ENCODE data around the gene LRRC4C. TPM values are rescaled to one million over a fixed set of nuclear protein-coding genes. Genes with fewer than 3 reads are reported as not detected.

Gene LRRC4C
- polyA plus RNA-seq, 1 donor from 2014 or later: 24.3 TPM

DNA sequence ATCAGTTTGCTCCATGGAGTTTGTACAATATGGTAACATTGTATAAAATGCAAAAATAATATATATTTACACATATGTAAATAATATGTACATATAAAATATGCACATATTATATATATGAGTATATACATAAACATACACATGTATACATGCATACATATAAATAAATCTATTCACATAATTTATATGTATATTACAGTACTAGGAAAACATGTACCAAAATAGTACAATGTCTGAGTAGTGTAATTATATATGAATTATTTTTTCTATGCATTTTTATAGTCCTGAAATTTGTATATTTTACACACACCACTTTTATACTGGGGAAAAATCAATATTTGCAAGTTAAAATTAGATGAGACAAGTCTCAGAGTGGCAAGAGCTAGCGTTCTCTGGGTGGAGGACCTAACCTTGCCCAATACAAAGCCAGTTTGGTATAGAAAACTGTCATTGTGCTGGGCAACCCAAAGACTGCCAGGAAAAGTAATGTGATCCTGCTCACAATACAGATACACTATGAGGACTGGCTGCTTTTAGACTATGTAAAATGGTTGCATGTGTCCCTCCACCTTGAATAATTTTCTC is 889.4 kb downstream of the LRRC4C start:
- H3K9ac ChIP-seq (ENCODE audit: low read length): no peak overlapping the region
- H3K9me2 ChIP-seq (ENCODE audit: insufficient read depth, low read length): no peaks in the 10 kb centered on the region
- no peak overlapping the region for H3K4me3 ChIP-seq (ENCODE audit: low read length)
- H3K27me3 ChIP-seq (ENCODE audit: insufficient read depth, low read depth, low read length): no peaks in the 10 kb centered on the region
- no peaks in the 10 kb centered on the region for H3K79me2 ChIP-seq (replicated peaks; ENCODE audit: insufficient read depth, low read length)
- TF ChIP-seq POLR2AphosphoS5 (IDR thresholded peaks at IDR 0.05): no peak
- TF ChIP-seq, protein P1, sequence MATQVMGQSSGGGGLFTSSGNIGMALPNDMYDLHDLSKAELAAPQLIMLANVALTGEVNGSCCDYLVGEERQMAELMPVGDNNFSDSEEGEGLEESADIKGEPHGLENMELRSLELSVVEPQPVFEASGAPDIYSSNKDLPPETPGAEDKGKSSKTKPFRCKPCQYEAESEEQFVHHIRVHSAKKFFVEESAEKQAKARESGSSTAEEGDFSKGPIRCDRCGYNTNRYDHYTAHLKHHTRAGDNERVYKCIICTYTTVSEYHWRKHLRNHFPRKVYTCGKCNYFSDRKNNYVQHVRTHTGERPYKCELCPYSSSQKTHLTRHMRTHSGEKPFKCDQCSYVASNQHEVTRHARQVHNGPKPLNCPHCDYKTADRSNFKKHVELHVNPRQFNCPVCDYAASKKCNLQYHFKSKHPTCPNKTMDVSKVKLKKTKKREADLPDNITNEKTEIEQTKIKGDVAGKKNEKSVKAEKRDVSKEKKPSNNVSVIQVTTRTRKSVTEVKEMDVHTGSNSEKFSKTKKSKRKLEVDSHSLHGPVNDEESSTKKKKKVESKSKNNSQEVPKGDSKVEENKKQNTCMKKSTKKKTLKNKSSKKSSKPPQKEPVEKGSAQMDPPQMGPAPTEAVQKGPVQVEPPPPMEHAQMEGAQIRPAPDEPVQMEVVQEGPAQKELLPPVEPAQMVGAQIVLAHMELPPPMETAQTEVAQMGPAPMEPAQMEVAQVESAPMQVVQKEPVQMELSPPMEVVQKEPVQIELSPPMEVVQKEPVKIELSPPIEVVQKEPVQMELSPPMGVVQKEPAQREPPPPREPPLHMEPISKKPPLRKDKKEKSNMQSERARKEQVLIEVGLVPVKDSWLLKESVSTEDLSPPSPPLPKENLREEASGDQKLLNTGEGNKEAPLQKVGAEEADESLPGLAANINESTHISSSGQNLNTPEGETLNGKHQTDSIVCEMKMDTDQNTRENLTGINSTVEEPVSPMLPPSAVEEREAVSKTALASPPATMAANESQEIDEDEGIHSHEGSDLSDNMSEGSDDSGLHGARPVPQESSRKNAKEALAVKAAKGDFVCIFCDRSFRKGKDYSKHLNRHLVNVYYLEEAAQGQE (IDR thresholded peaks at IDR 0.05; ENCODE audit: borderline replicate concordance): no peak
- no peak for TF ChIP-seq EP300 (conservative IDR thresholded peaks at IDR 0.05; ENCODE audit: poor library complexity, severe bottlenecking)
- TF ChIP-seq RAD21 (conservative IDR thresholded peaks at IDR 0.05): no peak
- no peak for TF ChIP-seq SMC3 (conservative IDR thresholded peaks at IDR 0.05; ENCODE audit: poor library complexity)
- no peak for TF ChIP-seq TAF1 (IDR thresholded peaks at IDR 0.05; ENCODE audit: low read depth)
- TF ChIP-seq, protein P2, sequence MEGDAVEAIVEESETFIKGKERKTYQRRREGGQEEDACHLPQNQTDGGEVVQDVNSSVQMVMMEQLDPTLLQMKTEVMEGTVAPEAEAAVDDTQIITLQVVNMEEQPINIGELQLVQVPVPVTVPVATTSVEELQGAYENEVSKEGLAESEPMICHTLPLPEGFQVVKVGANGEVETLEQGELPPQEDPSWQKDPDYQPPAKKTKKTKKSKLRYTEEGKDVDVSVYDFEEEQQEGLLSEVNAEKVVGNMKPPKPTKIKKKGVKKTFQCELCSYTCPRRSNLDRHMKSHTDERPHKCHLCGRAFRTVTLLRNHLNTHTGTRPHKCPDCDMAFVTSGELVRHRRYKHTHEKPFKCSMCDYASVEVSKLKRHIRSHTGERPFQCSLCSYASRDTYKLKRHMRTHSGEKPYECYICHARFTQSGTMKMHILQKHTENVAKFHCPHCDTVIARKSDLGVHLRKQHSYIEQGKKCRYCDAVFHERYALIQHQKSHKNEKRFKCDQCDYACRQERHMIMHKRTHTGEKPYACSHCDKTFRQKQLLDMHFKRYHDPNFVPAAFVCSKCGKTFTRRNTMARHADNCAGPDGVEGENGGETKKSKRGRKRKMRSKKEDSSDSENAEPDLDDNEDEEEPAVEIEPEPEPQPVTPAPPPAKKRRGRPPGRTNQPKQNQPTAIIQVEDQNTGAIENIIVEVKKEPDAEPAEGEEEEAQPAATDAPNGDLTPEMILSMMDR (IDR thresholded peaks at IDR 0.05; ENCODE audit: poor library complexity, severe bottlenecking): no peak
- TF ChIP-seq MXI1 (conservative IDR thresholded peaks at IDR 0.05; ENCODE audit: poor library complexity, severe bottlenecking): no peak
- no peak for TF ChIP-seq EZH2 (IDR thresholded peaks at IDR 0.05; ENCODE audit: borderline replicate concordance, insufficient read depth, low read length, poor library complexity, severe bottlenecking)
- H3K36me3 ChIP-seq (ENCODE audit: insufficient read depth, low read length): no peaks in the 10 kb centered on the region
- no peak overlapping the region for H2AFZ ChIP-seq (ENCODE audit: low read depth, low read length)
- no peaks in the 10 kb centered on the region for H4K20me1 ChIP-seq (ENCODE audit: insufficient read depth)
- no peak overlapping the region for H3K4me2 ChIP-seq (ENCODE audit: low read length)
- H3K27ac ChIP-seq (ENCODE audit: low read length): no peak overlapping the region
- no peaks in the 10 kb centered on the region for H3F3A ChIP-seq (ENCODE audit: insufficient read depth, low read length, poor library complexity, severe bottlenecking)
- H3K9me3 ChIP-seq (ENCODE audit: low read length): no peaks in the 10 kb centered on the region

DNA sequence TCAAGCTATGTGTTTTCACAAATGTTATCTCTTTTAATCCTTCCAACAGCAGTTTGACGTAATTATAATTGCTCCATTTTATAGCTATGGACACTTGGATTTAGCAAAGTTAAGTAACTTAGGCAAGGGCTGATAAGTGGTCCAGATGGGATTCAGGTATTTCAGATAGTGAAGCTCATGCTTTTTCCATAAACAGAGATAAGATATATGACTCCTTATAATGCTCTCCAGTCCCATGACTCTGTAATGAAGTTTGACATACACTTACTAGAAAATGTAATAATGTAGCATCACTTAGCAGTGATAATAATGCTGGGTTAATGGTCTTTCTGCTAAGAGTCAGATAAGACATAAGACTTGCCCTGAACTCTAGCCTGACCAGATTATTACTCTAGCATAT is 892.1 kb downstream of the LRRC4C start:
- Histone ChIP-seq H3K9me3 (ENCODE audit: low read length) (no peaks in the 10 kb centered on the region), H4K20me1 (ENCODE audit: insufficient read depth) (no peaks in the 10 kb centered on the region), H3K4me3 (ENCODE audit: low read length) (no peak overlapping the region), H2AFZ (ENCODE audit: low read depth, low read length) (no peak overlapping the region), H3K4me2 (ENCODE audit: low read length) (no peak overlapping the region), H3K27ac (ENCODE audit: low read length) (no peak overlapping the region), H3K9me2 (ENCODE audit: insufficient read depth, low read length) (no peaks in the 10 kb centered on the region), H3K9ac (ENCODE audit: low read length) (no peak overlapping the region), H3K36me3 (ENCODE audit: insufficient read depth, low read length) (no peaks in the 10 kb centered on the region), H3F3A (ENCODE audit: insufficient read depth, low read length, poor library complexity, severe bottlenecking) (no peaks in the 10 kb centered on the region), H3K27me3 (ENCODE audit: insufficient read depth, low read depth, low read length) (no peaks in the 10 kb centered on the region), H3K79me2 (replicated peaks; ENCODE audit: insufficient read depth, low read length) (no peaks in the 10 kb centered on the region)
- TF ChIP-seq, protein P1 (IDR thresholded peaks at IDR 0.05; ENCODE audit: borderline replicate concordance): no peak
- TF ChIP-seq, protein P2 (IDR thresholded peaks at IDR 0.05; ENCODE audit: poor library complexity, severe bottlenecking): no peak
- TF ChIP-seq POLR2AphosphoS5 (IDR thresholded peaks at IDR 0.05) (no peak), EP300 (conservative IDR thresholded peaks at IDR 0.05; ENCODE audit: poor library complexity, severe bottlenecking) (no peak), TAF1 (IDR thresholded peaks at IDR 0.05; ENCODE audit: low read depth) (no peak), RAD21 (conservative IDR thresholded peaks at IDR 0.05) (no peak), SMC3 (conservative IDR thresholded peaks at IDR 0.05; ENCODE audit: poor library complexity) (no peak), MXI1 (conservative IDR thresholded peaks at IDR 0.05; ENCODE audit: poor library complexity, severe bottlenecking) (no peak), EZH2 (IDR thresholded peaks at IDR 0.05; ENCODE audit: borderline replicate concordance, insufficient read depth, low read length, poor library complexity, severe bottlenecking) (no peak)

All from neural cell (in vitro differentiated cells).